GM21528 (cell line): ENCODE data around the gene ZBTB7C.

ENCODE experiments used
- ATAC-seq: cut with Tn5 transposase; IDR thresholded peaks from one replicate; pipeline ENCODE4 v1.9.1; 2021; ENCODE audit warnings: mild to moderate bottlenecking, moderate library complexity; ENCODE audit not compliant: unreplicated experiment, low FRiP score

Gene ZBTB7C

GRCh38 chr18:48160622-48161021 is 248.6 kb downstream of the ZBTB7C start:
- no peak for ATAC-seq

- no peak for ATAC-seq
Measured at GRCh38 chr18:48159816-48160215, 249.4 kb downstream of the ZBTB7C start.

GRCh38 chr18:48158721-48159120 is 250.5 kb downstream of the ZBTB7C start:
- no peak for ATAC-seq

DNA sequence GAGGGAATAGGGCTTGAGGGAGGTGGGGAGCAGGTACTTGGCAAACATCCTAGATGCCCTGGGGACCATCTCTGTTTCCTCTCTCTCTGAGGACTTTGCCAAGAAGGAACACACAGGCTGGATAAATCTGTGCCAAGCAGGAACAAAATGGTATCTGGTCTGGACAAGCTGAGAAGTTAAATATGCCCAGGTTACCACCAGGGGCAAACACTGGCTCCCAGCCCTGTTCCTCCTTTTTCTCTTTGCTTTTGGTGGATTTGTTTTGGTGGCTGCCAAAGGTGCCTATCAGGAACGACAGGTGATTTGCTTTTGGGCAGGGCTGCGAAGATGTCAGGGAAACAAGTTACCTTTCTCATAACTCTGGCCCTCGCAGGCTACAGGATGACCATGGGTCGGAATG is 251.2 kb downstream of the ZBTB7C start:
- no peak for ATAC-seq

DNA sequence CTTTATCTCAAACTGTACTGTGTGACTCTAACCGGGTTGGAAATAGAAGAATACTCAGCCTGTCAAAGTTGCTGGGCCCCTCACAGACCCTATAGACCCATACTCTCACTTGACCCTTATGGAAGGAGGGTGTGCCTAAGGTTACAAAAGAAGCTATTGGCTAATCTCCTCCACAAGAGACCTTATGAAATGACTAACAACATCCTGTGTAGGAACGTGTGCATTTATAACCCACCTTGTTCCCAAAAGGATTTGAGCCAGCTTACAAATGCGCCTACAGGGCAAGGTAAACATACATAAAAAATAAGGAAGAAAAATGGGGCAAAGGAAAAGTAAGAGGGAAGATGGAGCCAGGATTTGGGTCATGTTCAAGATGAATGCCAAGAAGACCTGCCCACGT is 253.3 kb downstream of the ZBTB7C start:
- ATAC-seq: no peak

DNA sequence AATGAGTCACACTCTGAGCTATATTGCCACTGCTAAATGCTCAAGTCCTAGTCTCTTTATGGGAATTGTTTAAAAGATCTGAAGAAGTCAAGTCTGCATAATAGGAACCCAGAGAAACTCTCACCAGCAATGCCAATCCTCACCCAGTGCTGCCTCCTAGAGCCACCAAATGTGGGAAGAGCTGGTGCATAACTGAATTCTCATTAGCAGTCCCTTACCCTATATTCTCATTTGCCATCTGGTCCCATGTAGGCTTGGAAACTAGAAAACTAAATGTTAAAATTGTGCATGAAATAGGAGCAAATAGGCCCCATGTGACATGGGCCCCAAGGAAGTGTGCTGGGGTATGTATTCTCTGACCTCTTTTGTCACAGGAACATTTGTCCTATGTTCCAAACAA is 254.4 kb downstream of the ZBTB7C start:
- no peak for ATAC-seq

GRCh38 chr18:48153613-48154481 is 255.3 kb downstream of the ZBTB7C start:
- ATAC-seq: no peak

DNA sequence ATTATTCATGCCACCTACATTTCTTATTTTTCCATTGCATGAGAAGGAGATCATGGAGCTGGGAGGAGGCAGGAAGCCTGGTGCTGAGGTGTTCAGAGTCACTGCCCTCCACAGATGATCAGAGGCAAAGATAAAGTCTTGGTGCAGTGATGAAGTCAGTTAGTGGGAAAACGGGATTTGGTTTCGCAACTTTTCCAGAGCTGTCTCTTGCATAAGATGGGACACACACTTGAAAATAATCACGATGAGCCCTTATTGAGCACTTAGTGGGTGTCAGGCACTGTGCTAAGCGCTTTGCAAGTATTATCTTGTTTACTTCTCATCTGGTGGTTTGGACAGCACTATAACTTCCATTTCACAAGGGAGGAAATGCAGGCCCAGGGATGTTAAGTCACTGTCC is 256.6 kb downstream of the ZBTB7C start:
- ATAC-seq: no peak

DNA sequence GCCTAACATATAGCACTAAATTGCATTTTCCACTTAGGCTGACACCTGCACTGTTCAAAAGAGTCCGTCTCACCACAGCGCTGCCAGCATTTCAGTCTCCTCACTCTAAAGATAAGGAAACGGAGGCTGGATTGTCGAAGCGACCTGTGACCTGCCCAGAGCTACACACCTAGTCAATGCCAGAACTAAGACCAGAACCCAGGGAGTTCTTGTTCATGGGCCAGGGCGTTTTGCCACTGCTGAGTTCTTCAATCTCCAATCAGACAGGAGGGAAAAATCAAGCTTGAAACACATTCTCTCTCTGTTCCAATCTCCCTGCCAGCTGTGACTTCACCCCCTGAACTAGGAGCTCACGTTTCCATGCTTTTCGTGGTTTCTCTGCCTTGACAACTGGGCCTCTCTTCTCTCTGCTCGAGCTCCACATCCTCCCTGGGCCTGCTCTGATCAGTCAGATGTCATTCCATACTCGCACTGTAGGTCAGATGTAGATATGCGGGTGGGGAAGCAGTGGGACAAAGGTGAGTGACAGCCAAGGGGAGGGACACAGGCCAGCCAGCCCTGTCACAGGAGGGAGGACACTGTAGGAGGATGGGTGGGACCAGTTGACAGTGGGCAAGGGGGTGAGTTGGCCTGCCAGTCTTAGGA is 257.6 kb downstream of the ZBTB7C start:
- ATAC-seq: no peak

- no peak for ATAC-seq
Measured at GRCh38 chr18:48149020-48149685, 260.0 kb downstream of the ZBTB7C start.

- no peak for ATAC-seq
Measured at GRCh38 chr18:48142994-48143393, 266.2 kb downstream of the ZBTB7C start.

DNA sequence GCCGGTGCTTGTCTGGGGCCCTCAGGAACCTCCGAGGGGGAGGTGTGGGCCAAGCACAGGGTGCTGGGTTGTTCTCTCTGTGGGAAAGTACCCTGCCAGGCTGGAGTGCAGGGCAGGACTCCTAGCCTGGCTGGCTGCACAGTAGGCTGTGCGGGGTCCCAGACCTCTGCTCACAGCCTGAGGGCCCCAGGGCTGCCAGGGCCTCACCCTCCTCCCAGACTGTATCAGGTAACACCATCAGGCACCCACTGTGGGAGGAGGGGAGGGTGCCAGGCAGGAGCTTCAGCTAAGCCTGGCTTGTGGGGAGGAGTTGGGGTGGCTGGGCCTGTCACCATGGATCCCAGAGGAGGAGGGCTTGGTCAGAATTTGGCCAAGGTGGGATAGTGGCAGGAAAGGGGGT is 266.8 kb downstream of the ZBTB7C start:
- ATAC-seq: no peak

GRCh38 chr18:48140731-48141130 is 268.5 kb downstream of the ZBTB7C start:
- no peak for ATAC-seq

- ATAC-seq: no peak
Measured at GRCh38 chr18:48139431-48140347, 269.5 kb downstream of the ZBTB7C start.

- no peak for ATAC-seq
Measured at GRCh38 chr18:48138660-48139430, 270.3 kb downstream of the ZBTB7C start.

- no peak for ATAC-seq
Measured at GRCh38 chr18:48138210-48138609, 271.0 kb downstream of the ZBTB7C start.

DNA sequence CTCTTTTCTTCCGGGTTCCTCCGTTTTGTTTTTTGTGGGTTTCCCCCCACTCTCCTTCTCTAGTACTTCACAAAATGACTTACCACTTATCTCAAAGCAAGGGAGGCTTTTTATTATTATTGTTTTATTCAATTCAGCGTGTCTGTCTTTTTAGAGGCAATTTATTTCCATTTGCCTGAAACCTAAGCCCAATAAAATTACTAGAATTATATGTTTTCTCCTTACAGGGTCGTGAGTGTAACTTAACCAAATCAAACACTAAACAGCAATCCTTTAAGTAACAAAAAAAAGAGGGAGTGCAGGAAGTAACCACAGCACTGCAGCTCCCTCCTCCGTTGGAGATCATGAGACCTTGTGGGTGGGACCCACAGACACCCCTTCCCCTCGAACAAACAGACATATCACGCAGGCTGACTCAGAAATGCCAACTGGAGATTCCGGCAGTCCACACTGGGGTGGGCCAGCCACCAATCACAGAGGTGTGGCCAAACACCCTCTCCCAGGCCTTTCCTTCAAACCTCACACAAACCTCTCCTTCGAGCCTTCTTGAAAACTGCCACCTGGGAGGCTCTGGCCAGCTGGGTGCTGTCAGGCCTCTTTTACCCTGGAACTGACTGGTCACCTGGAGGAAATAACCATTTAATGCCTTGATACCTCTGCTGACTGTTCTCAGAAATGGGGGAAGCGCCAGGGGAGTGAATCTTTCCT is 271.7 kb downstream of the ZBTB7C start:
- no peak for ATAC-seq

GRCh38 chr18:48136827-48137373 is 272.3 kb downstream of the ZBTB7C start:
- ATAC-seq: no peak
